T-helper 2 cell treated with Interferon-gamma antibody and Interleukin-4, amounts not matched to agents 5 μg/mL and 100 μg/mL, for 36 hours (primary cell): ENCODE data around the gene TNKS2.

ENCODE experiments used
- DNase-seq: peaks from one replicate; pipeline ENCODE4 v3.0.0; 2021; ENCODE audit warnings: low spot score
- H3K27ac Mint-ChIP-seq: one replicate; pipeline ENCODE4 v1.8.0; 2021; ENCODE audit warnings: mild to moderate bottlenecking, mixed read lengths
- H3K27me3 Mint-ChIP-seq: one replicate; pipeline ENCODE4 v1.8.0; 2021; ENCODE audit warnings: low read depth, mixed read lengths
- H3K36me3 Mint-ChIP-seq: one replicate; pipeline ENCODE4 v1.8.0; 2021; ENCODE audit warnings: low read depth, mixed read lengths
- H3K4me1 Mint-ChIP-seq: one replicate; pipeline ENCODE4 v1.8.0; 2021; ENCODE audit warnings: low read depth, mixed read lengths
- H3K4me3 Mint-ChIP-seq: one replicate; pipeline ENCODE4 v1.8.0; 2022; ENCODE audit warnings: mild to moderate bottlenecking, moderate library complexity, mixed read lengths
- H3K9me3 Mint-ChIP-seq: one replicate; pipeline ENCODE4 v1.8.0; 2021; ENCODE audit warnings: mixed read lengths

TNKS2 gene

DNA sequence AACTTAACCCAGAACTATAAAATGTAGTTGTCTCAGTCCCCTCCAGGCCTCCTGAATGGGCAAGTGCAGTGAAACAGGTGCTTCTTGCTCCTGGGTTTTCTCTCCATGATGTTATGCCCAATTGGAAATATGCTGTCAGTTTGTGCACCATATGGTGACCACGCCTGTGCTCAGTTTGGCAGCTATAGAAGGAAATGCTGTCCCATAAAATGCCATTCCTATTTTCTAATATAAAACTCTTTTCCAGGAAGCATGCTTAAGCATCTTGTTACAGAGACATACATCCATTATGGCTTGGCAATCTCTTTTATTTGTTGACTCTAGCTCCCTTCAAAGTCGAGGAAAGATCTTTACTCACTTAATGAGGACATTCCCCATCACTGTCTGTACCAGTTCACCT, 65.9 kb downstream of the TNKS2 start:
- Mint-ChIP-seq H3K36me3 (peaks cover 33% of the 10 kb centered on the region), H3K4me1 (no peaks in the 10 kb centered on the region), H3K9me3 (no peaks in the 10 kb centered on the region), H3K4me3 (no peak overlapping the region), H3K27ac (no peak overlapping the region), H3K27me3 (no peaks in the 10 kb centered on the region)
- no peak for DNase-seq

DNA sequence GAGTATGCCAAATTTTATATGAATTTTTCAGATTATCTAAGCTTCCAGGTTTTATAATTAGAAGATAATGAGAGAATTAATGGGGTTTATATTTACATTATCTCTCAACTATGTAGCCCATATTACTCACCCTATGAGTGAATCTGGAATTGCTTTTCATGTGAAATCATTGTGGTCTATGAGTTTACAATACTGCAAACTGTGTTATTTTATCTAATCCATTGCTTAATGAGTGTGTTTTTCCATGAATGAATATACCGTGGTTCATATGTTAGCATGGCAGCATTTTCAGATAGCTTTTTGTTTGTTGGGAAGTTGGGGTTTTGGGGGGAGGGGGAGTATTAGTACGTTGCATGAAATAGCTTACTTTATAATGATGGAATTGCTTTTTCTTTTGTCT, 66.5 kb downstream of the TNKS2 start:
- Mint-ChIP-seq H3K4me3 (no peak overlapping the region), H3K36me3 (peaks cover 31% of the 10 kb centered on the region), H3K27me3 (no peaks in the 10 kb centered on the region), H3K9me3 (no peaks in the 10 kb centered on the region), H3K27ac (no peak overlapping the region), H3K4me1 (no peaks in the 10 kb centered on the region)
- no peak for DNase-seq

DNA sequence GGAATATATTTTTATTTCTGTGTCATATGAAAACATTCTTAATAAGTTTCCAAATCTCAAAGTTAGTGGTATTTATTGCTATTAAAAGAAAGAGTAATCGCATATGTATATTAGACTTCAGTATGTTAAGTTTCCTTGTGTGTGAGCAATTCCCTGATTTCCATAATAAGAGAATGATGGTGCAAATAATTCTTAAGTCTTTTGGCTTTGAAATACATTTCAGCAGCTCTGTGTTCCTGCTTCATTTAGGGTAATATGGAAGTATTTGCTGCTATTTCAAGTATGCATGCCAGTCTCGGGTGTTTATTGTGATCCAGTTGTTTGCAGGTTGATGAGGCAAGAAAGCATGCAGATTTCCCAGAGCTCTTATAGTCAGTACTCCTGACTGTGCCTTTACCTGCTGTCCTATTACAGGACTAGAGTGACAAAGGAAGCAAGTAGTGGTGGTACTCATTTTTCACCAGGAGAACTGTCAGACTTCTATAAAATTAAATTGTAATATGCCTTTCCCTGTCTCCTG, 67.4 kb downstream of the TNKS2 start:
- Mint-ChIP-seq H3K27ac (no peak overlapping the region), H3K4me3 (no peak overlapping the region), H3K9me3 (no peaks in the 10 kb centered on the region), H3K36me3 (peaks cover 25% of the 10 kb centered on the region), H3K4me1 (no peaks in the 10 kb centered on the region), H3K27me3 (no peaks in the 10 kb centered on the region)
- no peak for DNase-seq

DNA sequence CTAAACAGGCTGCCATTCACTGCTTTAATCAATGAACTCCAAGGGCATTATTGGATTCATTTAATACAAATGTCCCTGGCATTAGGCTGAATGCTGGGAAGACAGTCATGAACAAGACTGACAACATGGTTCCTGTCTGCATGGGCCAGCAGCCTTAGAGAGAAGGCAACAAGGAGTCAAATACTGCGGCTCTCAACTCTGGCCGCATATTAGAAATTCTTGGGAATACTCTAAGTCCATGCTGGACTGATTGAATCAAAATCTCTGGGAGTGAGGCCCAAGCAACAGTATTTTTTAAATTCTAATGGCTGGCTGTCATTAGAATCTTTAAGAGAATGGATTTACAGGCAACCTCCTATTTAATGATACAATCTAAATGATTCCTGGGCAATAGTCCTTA, 76.9 kb downstream of the TNKS2 start:
- no peak overlapping the region for H3K27ac Mint-ChIP-seq
- no peaks in the 10 kb centered on the region for H3K4me1 Mint-ChIP-seq
- H3K9me3 Mint-ChIP-seq: no peaks in the 10 kb centered on the region
- H3K36me3 Mint-ChIP-seq: no peaks in the 10 kb centered on the region
- no peaks in the 10 kb centered on the region for H3K27me3 Mint-ChIP-seq
- no peak for DNase-seq
- H3K4me3 Mint-ChIP-seq: no peak overlapping the region

DNA sequence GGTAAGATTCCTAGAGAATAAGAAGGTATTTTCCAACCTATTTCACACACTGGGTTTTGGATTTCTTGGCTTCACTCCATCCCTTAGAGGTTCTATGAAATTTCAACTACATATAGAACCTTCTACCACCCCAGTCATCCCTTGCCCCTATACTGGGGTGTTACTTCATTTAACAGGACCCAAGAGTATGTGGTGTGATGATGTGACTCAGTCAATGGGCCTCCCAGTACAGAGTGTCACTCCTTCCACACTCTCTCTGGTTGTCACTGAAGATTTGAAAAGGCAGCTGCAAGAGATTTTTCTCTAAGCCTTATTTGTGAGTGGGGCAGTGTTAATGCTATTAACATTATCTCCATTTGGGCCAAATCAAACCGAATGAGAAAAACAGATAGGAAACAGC, 77.6 kb downstream of the TNKS2 start:
- DNase-seq: no peak
- no peaks in the 10 kb centered on the region for H3K4me1 Mint-ChIP-seq
- H3K27me3 Mint-ChIP-seq: peaks cover under 1% of the 10 kb centered on the region
- no peak overlapping the region for H3K4me3 Mint-ChIP-seq
- H3K36me3 Mint-ChIP-seq: no peaks in the 10 kb centered on the region
- no peaks in the 10 kb centered on the region for H3K9me3 Mint-ChIP-seq
- H3K27ac Mint-ChIP-seq: no peak overlapping the region

DNA sequence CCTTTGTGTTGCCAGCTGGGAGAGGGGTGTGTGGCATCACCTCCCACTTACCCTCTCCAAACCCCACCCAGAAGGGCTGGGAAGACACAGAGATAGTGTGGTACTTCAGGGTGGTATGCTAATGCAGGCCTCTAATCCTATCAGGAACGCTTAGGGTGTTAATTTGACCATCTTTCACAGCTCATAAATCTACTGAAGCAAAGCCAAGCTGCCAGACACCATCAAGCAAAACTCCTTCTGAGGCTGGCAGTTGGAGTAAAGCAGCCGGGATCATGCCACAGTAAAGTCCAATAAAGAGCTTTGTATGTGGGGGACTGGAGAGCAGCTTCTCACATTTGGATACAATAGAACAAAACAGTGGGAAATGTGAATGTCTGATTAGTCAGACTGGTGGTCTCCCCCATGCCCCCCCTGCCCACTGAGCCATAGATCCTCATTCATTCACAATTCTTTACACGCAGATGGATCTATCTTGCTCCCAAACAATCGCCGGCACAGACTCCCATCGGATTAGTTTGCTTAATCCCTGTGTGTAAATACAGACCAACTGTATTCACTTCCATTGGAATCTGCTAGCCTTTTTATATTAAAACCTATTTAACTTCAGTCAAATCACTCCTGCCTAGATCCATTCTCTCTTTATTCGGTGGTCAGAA, 81.4 kb downstream of the TNKS2 start:
- no peak for DNase-seq
- H3K4me3 Mint-ChIP-seq: no peak overlapping the region
- H3K27me3 Mint-ChIP-seq: peaks cover 16% of the 10 kb centered on the region
- H3K9me3 Mint-ChIP-seq: no peaks in the 10 kb centered on the region
- no peaks in the 10 kb centered on the region for H3K4me1 Mint-ChIP-seq
- H3K36me3 Mint-ChIP-seq: no peaks in the 10 kb centered on the region
- no peak overlapping the region for H3K27ac Mint-ChIP-seq

DNA sequence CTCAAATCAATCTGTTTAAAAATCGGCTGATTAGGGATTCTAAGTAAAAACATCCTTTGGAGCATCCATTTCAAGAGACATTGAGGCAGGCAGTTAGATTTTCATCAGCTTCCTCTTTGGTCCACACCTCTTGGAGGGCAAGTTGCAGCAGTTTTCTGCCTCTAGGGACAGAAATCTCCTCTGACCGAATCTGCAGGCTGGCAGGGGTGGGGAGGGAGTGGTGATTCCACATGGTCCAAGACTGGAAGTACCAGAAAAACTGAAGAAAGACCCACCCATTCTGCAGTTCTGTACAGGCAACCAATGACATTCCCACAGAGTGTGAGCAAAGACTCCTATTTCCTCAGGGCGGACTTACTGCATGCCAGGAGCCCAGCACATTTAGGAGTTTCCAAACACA, 82.1 kb downstream of the TNKS2 start:
- Mint-ChIP-seq H3K27me3 (peaks cover 18% of the 10 kb centered on the region), H3K36me3 (no peaks in the 10 kb centered on the region), H3K9me3 (no peaks in the 10 kb centered on the region), H3K4me3 (no peak overlapping the region), H3K4me1 (no peaks in the 10 kb centered on the region), H3K27ac (no peak overlapping the region)
- DNase-seq: no peak

DNA sequence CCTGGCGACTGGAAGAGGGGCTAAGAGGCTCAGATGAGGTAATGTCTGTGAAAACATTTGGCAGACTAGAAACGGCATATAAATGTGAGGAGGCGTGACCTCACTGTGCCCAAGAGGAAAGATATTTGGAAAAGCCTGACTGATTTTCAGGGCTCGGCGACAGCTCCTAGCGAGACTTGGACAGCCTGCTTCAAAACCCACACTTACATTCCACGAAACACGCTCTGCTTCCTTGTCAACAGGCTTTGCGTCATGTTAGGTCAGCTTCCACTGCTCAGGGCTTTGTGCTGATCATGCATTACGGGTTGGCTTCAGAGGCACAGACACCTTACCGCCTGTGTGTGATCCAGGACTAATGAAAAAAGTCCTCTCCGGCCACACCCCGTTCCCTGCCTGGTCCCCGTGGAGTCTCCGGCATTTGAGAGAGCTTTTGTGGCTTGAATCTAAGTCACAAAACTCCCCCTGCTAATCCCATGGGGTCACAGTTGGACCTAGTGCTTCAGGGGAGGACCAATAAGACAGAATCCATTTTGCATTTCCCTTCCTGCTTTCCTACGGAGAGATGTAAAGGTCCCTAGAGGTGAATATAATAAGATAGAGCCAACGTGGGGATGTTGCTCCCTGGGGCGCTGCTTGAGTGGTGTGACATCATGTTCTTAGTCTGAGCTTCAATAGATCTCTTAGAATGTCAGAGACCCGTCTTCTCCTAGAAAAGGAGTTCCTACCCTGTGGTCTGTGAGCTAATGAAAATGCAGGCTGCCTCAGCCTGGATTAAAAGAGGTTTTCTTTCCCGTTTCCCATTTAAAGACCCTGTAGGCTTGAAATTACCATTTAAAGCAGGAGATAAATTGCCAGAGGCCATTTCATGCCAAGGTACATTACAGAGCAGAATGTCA, 85.6 kb downstream of the TNKS2 start:
- H3K4me1 Mint-ChIP-seq: peaks cover 7% of the 10 kb centered on the region
- no peak for DNase-seq
- H3K9me3 Mint-ChIP-seq: no peaks in the 10 kb centered on the region
- H3K36me3 Mint-ChIP-seq: no peaks in the 10 kb centered on the region
- H3K4me3 Mint-ChIP-seq: no peak overlapping the region
- H3K27me3 Mint-ChIP-seq: peaks cover 38% of the 10 kb centered on the region
- H3K27ac Mint-ChIP-seq: no peak overlapping the region

DNA sequence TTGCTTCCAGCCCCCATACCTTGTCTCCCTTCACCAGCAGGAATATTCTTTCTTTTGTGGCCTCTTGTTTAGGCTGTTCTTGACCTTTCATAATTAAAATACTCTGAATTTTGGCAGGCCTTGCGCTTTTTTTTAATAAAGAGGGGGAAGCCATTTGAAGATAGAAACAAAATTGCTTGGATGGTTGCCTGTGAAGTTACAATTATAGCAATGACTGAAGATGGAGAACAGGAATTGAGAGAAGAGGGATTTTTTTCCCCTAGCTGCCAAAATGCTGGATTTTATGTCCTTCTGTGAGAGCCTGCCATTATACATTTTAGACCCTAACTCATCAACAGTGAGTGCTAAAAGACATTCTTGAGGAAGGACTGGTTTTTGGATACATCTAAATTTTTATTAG, 86.3 kb downstream of the TNKS2 start:
- no peak overlapping the region for H3K4me3 Mint-ChIP-seq
- H3K27me3 Mint-ChIP-seq: peaks cover 41% of the 10 kb centered on the region
- H3K9me3 Mint-ChIP-seq: no peaks in the 10 kb centered on the region
- H3K4me1 Mint-ChIP-seq: peaks cover 7% of the 10 kb centered on the region
- no peak overlapping the region for H3K27ac Mint-ChIP-seq
- no peak for DNase-seq
- H3K36me3 Mint-ChIP-seq: no peaks in the 10 kb centered on the region

DNA sequence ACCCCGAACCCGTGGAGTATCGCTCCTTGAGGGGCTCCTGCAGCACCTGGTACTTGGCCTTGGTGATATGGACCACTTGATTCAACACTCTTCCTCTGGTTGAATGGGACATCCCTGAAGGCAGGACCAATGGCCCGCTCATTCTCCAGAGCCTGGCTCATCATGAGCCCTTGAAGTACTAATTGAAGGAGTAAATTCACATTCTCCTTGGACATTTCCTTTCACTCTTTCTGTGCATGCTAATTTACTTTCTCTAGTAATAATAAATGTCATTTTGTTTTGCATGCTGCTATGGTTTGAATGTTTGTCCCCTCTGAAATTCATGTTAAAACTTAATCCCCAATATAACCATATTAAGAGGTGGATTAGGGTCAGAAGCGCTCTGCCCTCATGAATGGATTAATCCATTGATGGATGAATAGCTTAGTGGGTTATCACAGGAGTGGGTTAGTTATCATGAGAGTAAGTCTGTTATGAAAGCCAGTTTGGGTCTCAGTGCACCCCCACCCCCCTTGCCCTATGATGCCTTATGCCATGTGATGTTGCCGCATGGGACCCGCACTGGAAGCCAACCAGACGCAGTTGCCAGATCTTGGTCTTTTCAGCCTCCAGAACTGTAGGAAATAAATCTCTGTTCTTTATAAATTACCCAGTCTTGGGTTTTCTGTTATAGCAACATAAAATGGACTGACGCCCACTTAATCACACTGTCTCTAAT, 87.3 kb downstream of the TNKS2 start:
- peaks cover 7% of the 10 kb centered on the region for H3K4me1 Mint-ChIP-seq
- H3K36me3 Mint-ChIP-seq: no peaks in the 10 kb centered on the region
- H3K9me3 Mint-ChIP-seq: no peaks in the 10 kb centered on the region
- H3K27ac Mint-ChIP-seq: no peak overlapping the region
- DNase-seq: no peak
- H3K4me3 Mint-ChIP-seq: no peak overlapping the region
- H3K27me3 Mint-ChIP-seq: peaks cover 42% of the 10 kb centered on the region

DNA sequence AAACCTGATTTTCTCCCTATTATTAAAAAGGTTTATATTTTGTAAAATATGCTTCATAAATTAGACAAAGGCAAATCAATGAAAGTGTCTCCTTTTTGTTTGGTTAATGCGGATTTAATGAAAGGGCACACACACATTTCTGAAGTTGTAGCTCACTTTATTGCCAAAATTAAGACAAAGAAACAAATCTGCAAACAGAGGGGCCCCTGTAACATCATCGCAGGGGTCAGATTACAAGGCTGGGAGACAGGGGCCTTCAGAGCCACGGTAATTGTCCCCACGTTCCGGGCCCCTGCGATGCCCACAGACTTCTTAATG, 88.7 kb downstream of the TNKS2 start:
- H3K36me3 Mint-ChIP-seq: no peaks in the 10 kb centered on the region
- peaks cover 36% of the 10 kb centered on the region for H3K27me3 Mint-ChIP-seq
- H3K4me1 Mint-ChIP-seq: peaks cover 7% of the 10 kb centered on the region
- peak overlapping the region; percentile 89 for H3K4me3 Mint-ChIP-seq
- no peak overlapping the region for H3K27ac Mint-ChIP-seq
- H3K9me3 Mint-ChIP-seq: no peaks in the 10 kb centered on the region
- DNase-seq: no peak

DNA sequence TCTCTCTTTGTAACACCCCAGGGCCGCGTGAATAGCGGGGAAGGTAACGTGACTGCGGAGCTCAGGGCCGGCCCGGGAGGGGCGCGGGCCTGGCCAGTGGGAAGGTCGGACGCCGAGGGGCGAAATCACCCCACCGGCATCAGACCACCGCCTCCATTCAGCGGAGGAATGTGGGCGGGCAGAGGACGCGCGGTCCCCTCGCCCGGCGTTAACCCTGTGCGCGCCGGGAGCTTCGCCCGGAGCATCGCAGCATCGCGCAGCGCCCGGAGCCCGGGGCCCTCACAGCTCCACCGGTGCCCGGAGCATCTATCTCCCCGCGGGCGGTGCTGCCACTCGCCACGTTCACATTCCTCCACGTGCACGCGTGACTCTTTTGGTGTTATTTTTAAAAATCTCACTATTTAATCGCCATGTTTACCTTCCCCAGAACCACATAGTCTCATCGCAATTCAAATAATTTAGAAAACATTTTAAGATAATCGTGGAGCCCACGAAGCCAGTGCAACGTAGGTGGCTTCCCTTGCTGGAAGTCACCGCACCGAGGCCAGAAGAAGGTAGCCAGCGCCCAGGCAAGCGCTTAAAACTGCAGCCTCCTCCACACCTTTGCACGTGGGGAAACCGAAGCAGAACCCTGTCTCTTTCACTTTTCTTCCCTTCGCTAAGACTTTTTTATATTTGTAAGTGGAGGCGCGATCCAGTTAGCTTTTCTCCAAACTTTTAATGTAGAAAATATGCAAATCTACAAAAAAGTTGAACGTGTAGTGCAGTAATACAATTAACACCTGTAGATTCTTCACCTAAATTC, 89.2 kb downstream of the TNKS2 start:
- Mint-ChIP-seq H3K27me3 (peaks cover 36% of the 10 kb centered on the region), H3K27ac (no peak overlapping the region), H3K4me3 (peak overlapping the region; percentile 89), H3K4me1 (peaks cover 7% of the 10 kb centered on the region), H3K9me3 (no peaks in the 10 kb centered on the region), H3K36me3 (no peaks in the 10 kb centered on the region)
- peak; percentile 7 for DNase-seq

DNA sequence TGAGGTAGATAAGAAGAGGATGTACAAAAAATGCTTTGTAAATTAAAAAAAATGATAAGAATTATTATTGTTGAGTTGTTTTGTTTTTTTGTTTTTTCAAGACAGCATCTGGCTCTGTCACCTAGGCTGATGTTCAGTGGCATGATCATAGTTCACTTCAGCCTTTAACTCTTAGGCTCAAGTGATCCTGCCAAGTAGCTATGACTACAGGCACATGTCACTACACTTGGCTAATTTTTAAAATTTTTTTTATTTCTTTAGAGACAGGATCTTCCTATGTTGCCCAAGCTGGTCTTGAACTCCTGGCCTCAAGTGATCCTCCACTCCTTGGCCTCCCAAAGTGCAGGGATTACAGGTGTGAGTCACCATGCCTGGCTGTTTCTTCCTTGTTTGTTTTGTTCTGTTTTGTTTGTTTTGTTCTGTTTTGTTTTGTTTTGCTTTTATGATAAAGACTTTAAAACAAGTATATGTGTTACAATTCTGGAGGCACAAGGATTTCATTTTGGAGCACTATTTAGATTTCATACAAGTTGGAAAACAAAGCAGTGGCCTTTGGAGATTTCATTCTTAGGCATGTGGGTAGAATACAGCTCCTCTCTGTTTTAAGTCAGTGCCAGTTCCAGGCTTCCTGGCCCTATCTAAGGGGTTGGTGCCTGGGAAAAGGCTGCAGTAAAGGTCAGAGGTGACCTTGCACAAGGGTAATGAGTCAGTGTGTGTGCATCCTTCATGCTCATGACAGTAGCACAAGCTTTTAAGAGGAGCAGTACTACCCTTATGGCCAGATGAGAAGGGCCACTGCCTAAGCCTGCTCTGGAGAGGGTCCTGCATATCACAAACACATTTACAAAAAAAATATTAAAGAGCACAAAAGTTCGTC, 93.1 kb downstream of the TNKS2 start:
- Mint-ChIP-seq H3K9me3 (no peaks in the 10 kb centered on the region), H3K36me3 (no peaks in the 10 kb centered on the region), H3K27ac (no peak overlapping the region), H3K4me3 (no peak overlapping the region), H3K4me1 (peaks cover 7% of the 10 kb centered on the region), H3K27me3 (peaks cover 15% of the 10 kb centered on the region)
- DNase-seq: no peak
